Esophagus squamous epithelium (tissue), 5 donors: ENCODE measurements around the gene SMIM5. TPM values are rescaled to one million over a fixed set of nuclear protein-coding genes. Genes with fewer than 3 reads are reported as not detected.
"Not testable (repeated sequence)": the region's sequence is repeated elsewhere in the genome, so short reads cannot be mapped to it uniquely, and the experiment has no call there.

ENCODE experiments used
- DNase-seq: peaks from one replicate; lab custom pipeline; 2025; lab: John Stamatoyannopoulos, UW
- H3K27ac ChIP-seq, 4 donors: fragments of 200-600 bp; sonication (generic); one replicate each; pipeline ENCODE4 v1.5.1; 2016 to 2019; ENCODE audit warnings: mild to moderate bottlenecking in 1 of 4
- H3K27me3 ChIP-seq, 4 donors: fragments of 200-600 bp; sonication (generic); 1 replicate in 3 of 4; 2 replicates in 1 of 4; pipeline versions ENCODE4 v1.5.1 to v1.6.0; 2017 to 2021; ENCODE audit warnings: antibody characterized with exemption in 1 of 4
- H3K36me3 ChIP-seq, 3 donors: fragments of 200-600 bp; sonication (generic); one replicate each; pipeline ENCODE4 v1.5.1; 2016 to 2019
- H3K4me1 ChIP-seq, 3 donors: fragments of 200-600 bp; sonication (generic); one replicate each; pipeline ENCODE4 v1.5.1; 2017 to 2019
- H3K4me3 ChIP-seq, 4 donors: fragments of 200-600 bp; sonication (generic); 1 replicate in 3 of 4; 2 replicates in 1 of 4; pipeline ENCODE4 v1.5.1; 2016 to 2019; ENCODE audit warnings: mild to moderate bottlenecking in 2 of 4, moderate library complexity in 1 of 4
- H3K9me3 ChIP-seq, 3 donors: fragments of 200-600 bp; sonication (generic); one replicate each; pipeline ENCODE4 v1.5.1; 2016 to 2019
- CTCF ChIP-seq, 6 experiments: fragments of 450-650 bp in 4 of 6; fragments of 200-600 bp in 2 of 6; sonication (generic) in 2 of 6; IDR thresholded peaks; one replicate each; pipeline ENCODE4 v1.5.1; 2016 to 2019; ENCODE audit warnings: antibody characterized with exemption in 6 of 6, mild to moderate bottlenecking in 4 of 6, moderate library complexity in 4 of 6
- POLR2A ChIP-seq, 4 donors: fragments of 450-650 bp; IDR thresholded peaks; one replicate each; pipeline ENCODE4 v1.6.1; 2017; ENCODE audit warnings: antibody characterized with exemption in 4 of 4, mild to moderate bottlenecking in 4 of 4, moderate library complexity in 3 of 4
- WGBS, 2 donors: methylation state at CpG; one replicate each; pipeline ENCODE4 v1.1.5; 2018; 5-methylcytosine and 5-hydroxymethylcytosine counted together
- intact Hi-C: fragments of 100-400 bp; cut with DNase I; formaldehyde crosslinking; loops from one replicate; pipeline ENCODE4 v1.15.0; 2022
- total RNA-seq, 4 donors: library from RNA; depleted of rRNA; stranded (reverse); fragments of >200 nt; gene quantifications; one replicate each; pipeline ENCODE4 v1.1.0, GENCODE V29; 2016
- donor health status: DM: yes; HTN: yes; CAD: no.

Gene SMIM5
- total RNA-seq, 4 donors from 2014 or later = 7.4 to 16.8 (median 8.6) TPM

- Histone ChIP-seq H3K9me3 (no peaks in the 10 kb centered on the region), H3K27ac (peak overlapping the region in 1 of 4 donors; percentile 5)
- intact Hi-C loops = no loop called here
Measured at GRCh38 chr17:75636381-75637142, 3.3 kb downstream of the SMIM5 start.

GRCh38 chr17:75637143-75637538 is 3.9 kb downstream of the SMIM5 start:
- no peak overlapping the region for H3K4me3 ChIP-seq
- H3K36me3 ChIP-seq = peaks cover 0 to 37% (median 0%) of the 10 kb centered on the region in 3 donors
- 94 to 100% methylated on average over 3 of the region's 13 CpGs for WGBS, 2 donors
- DNase-seq = no peak
- H3K4me1 ChIP-seq = peaks cover 20 to 75% (median 24%) of the 10 kb centered on the region in 3 donors
- H3K27ac ChIP-seq = no peak overlapping the region
- TF ChIP-seq CTCF (IDR thresholded peaks at IDR 0.05) = no peak
- no peak for TF ChIP-seq POLR2A (IDR thresholded peaks at IDR 0.05)
- H3K27me3 ChIP-seq = no peaks in the 10 kb centered on the region
- no peaks in the 10 kb centered on the region for H3K9me3 ChIP-seq
- intact Hi-C loops = no loop called here

More at GRCh38 chr17:75636381-75637142, 3.3 kb downstream of the SMIM5 start:
- no peak for DNase-seq
- Histone ChIP-seq H3K4me3 (no peak overlapping the region), H3K27me3 (no peaks in the 10 kb centered on the region), H3K36me3 (peaks cover 0 to 42% (median 0%) of the 10 kb centered on the region in 3 donors), H3K4me1 (peaks cover 20 to 69% (median 20%) of the 10 kb centered on the region in 3 donors)
- 84 to 93% methylated on average over 12 to 15 of the region's 19 CpGs for WGBS, 2 donors
- TF ChIP-seq POLR2A (IDR thresholded peaks at IDR 0.05) (no peak), CTCF (IDR thresholded peaks at IDR 0.05) (no peak)

GRCh38 chr17:75637551-75637950 is 4.3 kb downstream of the SMIM5 start:
- H3K4me1 ChIP-seq = peaks cover 20 to 76% (median 26%) of the 10 kb centered on the region in 3 donors

GRCh38 chr17:75638039-75638438 is 4.8 kb downstream of the SMIM5 start:
- H3K4me3 ChIP-seq, H3K9me3 ChIP-seq, H3K27me3 ChIP-seq, DNase-seq, intact Hi-C loops: not testable (repeated sequence)
- H3K4me1 ChIP-seq = peaks cover 20 to 76% (median 29%) of the 10 kb centered on the region in 3 donors
- peaks cover 0 to 34% (median 0%) of the 10 kb centered on the region in 3 donors for H3K36me3 ChIP-seq
- peak overlapping the region in 2 of 4 donors; percentile 85 to 89 for H3K27ac ChIP-seq
- 84 to 89% methylated on average over 9 of the region's 12 CpGs for WGBS, 2 donors

More at GRCh38 chr17:75637551-75637950, 4.3 kb downstream of the SMIM5 start:
- Histone ChIP-seq H3K4me3 (no peak overlapping the region), H3K9me3 (no peaks in the 10 kb centered on the region), H3K27ac (no peak overlapping the region), H3K36me3 (peaks cover 0 to 34% (median 0%) of the 10 kb centered on the region in 3 donors), H3K27me3 (no peaks in the 10 kb centered on the region)
- 92 to 96% methylated on average over 4 of the region's 7 CpGs for WGBS, 2 donors
- TF ChIP-seq POLR2A (IDR thresholded peaks at IDR 0.05) (no peak), CTCF (IDR thresholded peaks at IDR 0.05) (no peak)
- DNase-seq = no peak
- intact Hi-C loops = no loop called here

- Histone ChIP-seq H3K9me3 (no peaks in the 10 kb centered on the region), H3K4me1 (peaks cover 18 to 76% (median 29%) of the 10 kb centered on the region in 3 donors), H3K4me3 (peak overlapping the region in 2 of 4 donors; percentile 48 to 49), H3K36me3 (peaks cover 0 to 34% (median 0%) of the 10 kb centered on the region in 3 donors), H3K27me3 (no peaks in the 10 kb centered on the region), H3K27ac (peak overlapping the region; percentile 63 to 89 (median 81))
- no peak for TF ChIP-seq CTCF (IDR thresholded peaks at IDR 0.05)
- 100% methylated on average over 1 of the region's 13 CpGs for WGBS, 2 donors
- intact Hi-C loops = no loop called here
- no peak for DNase-seq
Measured at GRCh38 chr17:75638893-75639292, 5.7 kb downstream of the SMIM5 start.
